ENCODE measurements around the gene CHGA. TPM values are rescaled to one million over a fixed set of nuclear protein-coding genes. Genes with fewer than 3 reads are reported as not detected.

CHGA gene
- total and polyA plus RNA-seq, 10 of the 15 experiments (the other 5 are each of a cell fraction or from before 2014, with no cell fraction given) = 0.11 to 0.23 TPM; not detected in 8

DNA sequence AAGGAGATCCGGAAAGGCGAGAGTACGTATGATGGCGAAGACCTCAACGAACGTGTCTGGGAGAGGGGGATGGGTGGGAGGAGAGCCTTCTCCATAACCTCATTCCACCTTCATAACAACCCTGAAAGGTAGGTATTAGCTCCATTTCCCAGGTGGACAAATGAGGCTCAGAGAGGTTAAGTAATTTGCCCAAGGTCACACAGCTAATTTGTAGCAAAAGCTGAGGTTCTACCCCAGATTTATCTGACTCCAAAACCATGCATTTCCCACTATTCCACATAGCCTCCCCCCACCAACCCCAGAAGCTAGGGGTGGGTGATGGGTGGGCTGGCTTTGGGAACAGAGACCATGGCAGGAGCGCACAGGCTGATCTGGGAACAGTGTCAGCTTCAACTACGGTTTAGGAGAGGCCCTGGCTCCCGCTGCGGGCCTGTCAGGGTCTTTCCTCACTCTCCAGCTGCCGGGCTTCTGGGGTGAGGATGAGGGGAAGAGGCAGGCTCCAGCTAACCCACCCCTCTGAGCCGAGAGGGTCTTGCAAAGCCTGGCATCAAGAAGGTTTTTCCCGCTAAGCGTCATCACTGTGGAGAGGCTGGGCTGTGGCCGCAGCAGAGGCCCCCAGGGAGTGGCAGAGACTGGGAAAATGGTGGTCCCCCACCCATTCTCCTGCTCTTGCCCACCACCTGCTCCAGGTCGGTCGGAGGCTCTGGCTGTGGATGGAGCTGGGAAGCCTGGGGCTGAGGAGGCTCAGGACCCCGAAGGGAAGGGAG lies 8.9 kb downstream of the CHGA start (continued):
- TF ChIP-seq ETV6 (conservative IDR thresholded peaks at IDR 0.05 in 1 of 2, IDR thresholded peaks at IDR 0.05 in 1 of 2; ENCODE audit: borderline replicate concordance in 1 of 2, low read depth in 1 of 2) = no peak

GRCh38 chr14:92932448-92933395 lies 9.8 kb downstream of the CHGA start:
- Histone ChIP-seq H3K4me2 (ENCODE audit: control insufficient read depth, insufficient read depth) (no peak overlapping the region), H4K20me1 (ENCODE audit: control insufficient read depth, insufficient read depth) (no peaks in the 10 kb centered on the region), H3K27ac (ENCODE audit: control insufficient read depth, insufficient read depth) (no peak overlapping the region), H2AFZ (ENCODE audit: control insufficient read depth, low read depth, low read length) (no peak overlapping the region), H3K9ac (ENCODE audit: control insufficient read depth, insufficient read depth, low read length) (no peak overlapping the region), H3K9me3 (replicated peaks; ENCODE audit: control insufficient read depth, insufficient read depth, low read length) (no peaks in the 10 kb centered on the region), H3K36me3 (ENCODE audit: control insufficient read depth in 2 of 2, insufficient read depth in 2 of 2, low read length in 1 of 2) (peaks cover 0 to 2% of the 10 kb centered on the region in 2 experiments; a peak in 2 of 4 replicates), H3K27me3 (replicated peaks in 1 of 2; ENCODE audit: control insufficient read depth in 2 of 2, insufficient read depth in 2 of 2, low read length in 1 of 2) (no peaks in the 10 kb centered on the region), H3K4me3 (no peak overlapping the region), H3K4me1 (ENCODE audit: control insufficient read depth, insufficient read depth, low read length) (no peaks in the 10 kb centered on the region), H3K79me2 (ENCODE audit: control insufficient read depth, insufficient read depth, low read length) (no peaks in the 10 kb centered on the region)
- intact Hi-C loops (cut with micrococcal nuclease; ENCODE audit: unreplicated experiment) (no loop called here), in situ Hi-C loops (cut with MboI) (no loop called here)
- TF ChIP-seq CREB1 (IDR thresholded peaks at IDR 0.05; ENCODE audit: low read depth) (no peak), RB1 (IDR thresholded peaks at IDR 0.05; ENCODE audit: borderline replicate concordance) (no peak), NRF1 (conservative IDR thresholded peaks at IDR 0.05; ENCODE audit: low read depth, low read length) (no peak)
- TF ChIP-seq, protein P1, sequence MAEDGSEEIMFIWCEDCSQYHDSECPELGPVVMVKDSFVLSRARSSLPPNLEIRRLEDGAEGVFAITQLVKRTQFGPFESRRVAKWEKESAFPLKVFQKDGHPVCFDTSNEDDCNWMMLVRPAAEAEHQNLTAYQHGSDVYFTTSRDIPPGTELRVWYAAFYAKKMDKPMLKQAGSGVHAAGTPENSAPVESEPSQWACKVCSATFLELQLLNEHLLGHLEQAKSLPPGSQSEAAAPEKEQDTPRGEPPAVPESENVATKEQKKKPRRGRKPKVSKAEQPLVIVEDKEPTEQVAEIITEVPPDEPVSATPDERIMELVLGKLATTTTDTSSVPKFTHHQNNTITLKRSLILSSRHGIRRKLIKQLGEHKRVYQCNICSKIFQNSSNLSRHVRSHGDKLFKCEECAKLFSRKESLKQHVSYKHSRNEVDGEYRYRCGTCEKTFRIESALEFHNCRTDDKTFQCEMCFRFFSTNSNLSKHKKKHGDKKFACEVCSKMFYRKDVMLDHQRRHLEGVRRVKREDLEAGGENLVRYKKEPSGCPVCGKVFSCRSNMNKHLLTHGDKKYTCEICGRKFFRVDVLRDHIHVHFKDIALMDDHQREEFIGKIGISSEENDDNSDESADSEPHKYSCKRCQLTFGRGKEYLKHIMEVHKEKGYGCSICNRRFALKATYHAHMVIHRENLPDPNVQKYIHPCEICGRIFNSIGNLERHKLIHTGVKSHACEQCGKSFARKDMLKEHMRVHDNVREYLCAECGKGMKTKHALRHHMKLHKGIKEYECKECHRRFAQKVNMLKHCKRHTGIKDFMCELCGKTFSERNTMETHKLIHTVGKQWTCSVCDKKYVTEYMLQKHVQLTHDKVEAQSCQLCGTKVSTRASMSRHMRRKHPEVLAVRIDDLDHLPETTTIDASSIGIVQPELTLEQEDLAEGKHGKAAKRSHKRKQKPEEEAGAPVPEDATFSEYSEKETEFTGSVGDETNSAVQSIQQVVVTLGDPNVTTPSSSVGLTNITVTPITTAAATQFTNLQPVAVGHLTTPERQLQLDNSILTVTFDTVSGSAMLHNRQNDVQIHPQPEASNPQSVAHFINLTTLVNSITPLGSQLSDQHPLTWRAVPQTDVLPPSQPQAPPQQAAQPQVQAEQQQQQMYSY (CRISPR knock-in tag; IDR thresholded peaks at IDR 0.05) = no peak
- ATAC-seq = no peak
- SMC1A ChIA-PET (ENCODE audit: uncharacterized antibody, unreplicated experiment) = no interaction called here
- FAIRE-seq = no peak
- CTCF ChIA-PET = no interaction called here
- BruUV-seq (replicated peaks) = no TSS peak
- DNase-seq (ENCODE audit: low read depth, low spot score) = no peak
- POLR2A ChIA-PET = no interaction called here
- RAD21 ChIA-PET (ENCODE audit: unreplicated experiment) = no interaction called here
- WGBS (ENCODE audit: insufficient coverage, insufficient replicate concordance, low lambda C conversion rate, missing lambda C conversion rate) = 70% methylated on average over 33 of the region's 35 CpGs

Data from GM12878 (cell line).